Measurements from ENCODE around the gene CD19. TPM values are rescaled to one million over a fixed set of nuclear protein-coding genes. Genes with fewer than 3 reads are reported as not detected.
"Not testable (repeated sequence)": the region's sequence is repeated elsewhere in the genome, so short reads cannot be mapped to it uniquely, and the experiment has no call there.

CD19 gene
- total RNA-seq, 2 experiments from 2014 or later = not detected

- CTCF ChIA-PET = interaction anchor here (3.1 kb wide), 1 partner anchor 31 kb away, joined by 9 read pairs; no protein-coding TSS in a partner anchor
- DNase-seq = no peak
- Mint-ChIP-seq H3K4me3 (no peak overlapping the region), H3K9me3 (ENCODE audit: low read depth) (no peaks in the 10 kb centered on the region), H3K36me3 (peaks cover 11% of the 10 kb centered on the region), H3K4me1 (no peaks in the 10 kb centered on the region), H3K27me3 (no peaks in the 10 kb centered on the region), H3K27ac (no peak overlapping the region)
- no peak for ATAC-seq
Measured at GRCh38 chr16:28915181-28915580, 16.6 kb upstream of the CD19 start.

GRCh38 chr16:28917095-28917494, 14.7 kb upstream of the CD19 start:
- H3K27me3 Mint-ChIP-seq = no peaks in the 10 kb centered on the region
- no peak overlapping the region for H3K4me3 Mint-ChIP-seq
- peaks cover 15% of the 10 kb centered on the region for H3K36me3 Mint-ChIP-seq
- H3K27ac Mint-ChIP-seq = peak overlapping the region; percentile 18
- CTCF ChIA-PET = interaction anchor here (3.1 kb wide), 1 partner anchor 29 kb away, joined by 9 read pairs; no protein-coding TSS in a partner anchor
- H3K9me3 Mint-ChIP-seq (ENCODE audit: low read depth) = no peaks in the 10 kb centered on the region
- no peaks in the 10 kb centered on the region for H3K4me1 Mint-ChIP-seq
- ATAC-seq = no peak
- no peak for DNase-seq

GRCh38 chr16:28918698-28919097, 13.1 kb upstream of the CD19 start:
- Mint-ChIP-seq H3K4me1 (peaks cover 3% of the 10 kb centered on the region), H3K36me3 (peaks cover 13% of the 10 kb centered on the region), H3K27me3 (no peaks in the 10 kb centered on the region), H3K4me3 (no peak overlapping the region), H3K27ac (no peak overlapping the region), H3K9me3 (ENCODE audit: low read depth) (no peaks in the 10 kb centered on the region)
- CTCF ChIA-PET = interaction anchor here (0.8 to 1.8 kb wide), 2 partner anchors 17 to 27 kb away, joined by 3 to 7 read pairs; no protein-coding TSS in a partner anchor
- no peak for DNase-seq
- ATAC-seq = no peak

GRCh38 chr16:28923231-28923587, 8.6 kb upstream of the CD19 start:
- ATAC-seq (no peak), DNase-seq (no peak)
- CTCF ChIA-PET = interaction anchor here (1.1 kb wide), 2 partner anchors 15 to 76 kb away, joined by 3 read pairs; no protein-coding TSS in a partner anchor
- Mint-ChIP-seq H3K9me3 (ENCODE audit: low read depth) (no peaks in the 10 kb centered on the region), H3K4me1 (peaks cover 18% of the 10 kb centered on the region), H3K4me3 (peak overlapping the region; percentile 32), H3K27me3 (no peaks in the 10 kb centered on the region), H3K27ac (peak overlapping the region; percentile 8), H3K36me3 (peaks cover 4% of the 10 kb centered on the region)

- Mint-ChIP-seq H3K9me3 (ENCODE audit: low read depth) (no peaks in the 10 kb centered on the region), H3K4me3 (peak overlapping the region; percentile 89), H3K4me1 (peaks cover 18% of the 10 kb centered on the region), H3K36me3 (peaks cover 4% of the 10 kb centered on the region), H3K27me3 (no peaks in the 10 kb centered on the region), H3K27ac (peak overlapping the region; percentile 96)
- DNase-seq = no peak
- no peak for ATAC-seq
- CTCF ChIA-PET = interaction anchor here (1.1 to 1.7 kb wide), 3 partner anchors 14 to 77 kb away, joined by 3 to 11 read pairs (median 3); no protein-coding TSS in a partner anchor
Measured at GRCh38 chr16:28923652-28924398, 7.9 kb upstream of the CD19 start.

- no peak for DNase-seq
- Mint-ChIP-seq H3K9me3 (ENCODE audit: low read depth) (no peaks in the 10 kb centered on the region), H3K36me3 (peaks cover 4% of the 10 kb centered on the region), H3K27ac (peak overlapping the region; percentile 96), H3K27me3 (no peaks in the 10 kb centered on the region), H3K4me1 (peaks cover 18% of the 10 kb centered on the region), H3K4me3 (peak overlapping the region; percentile 89)
- ATAC-seq = no peak
- CTCF ChIA-PET = interaction anchor here (1.1 to 1.7 kb wide), 3 partner anchors 14 to 77 kb away, joined by 3 to 11 read pairs (median 3); no protein-coding TSS in a partner anchor
Measured at GRCh38 chr16:28924399-28924761, 7.4 kb upstream of the CD19 start.

GRCh38 chr16:28924762-28925385, 6.9 kb upstream of the CD19 start, which contains the start of gene RABEP2:
RABEP2 (minus strand) TSS chr16:28925238; CDS start chr16:28925163, 75 bp downstream.
- peak within 1 kb of the TSS; percentile 89 for H3K4me3 Mint-ChIP-seq
- peak; percentile 97 for DNase-seq
- CTCF ChIA-PET = interaction anchor here (1.7 kb wide), 1 partner anchor 21 kb away, joined by 11 read pairs; no protein-coding TSS in a partner anchor

GRCh38 chr16:28925386-28926228, 6.2 kb upstream of the CD19 start:
- Mint-ChIP-seq H3K9me3 (ENCODE audit: low read depth) (no peaks in the 10 kb centered on the region), H3K27me3 (no peaks in the 10 kb centered on the region), H3K27ac (peak overlapping the region; percentile 96), H3K36me3 (peaks cover 4% of the 10 kb centered on the region), H3K4me1 (peaks cover 20% of the 10 kb centered on the region), H3K4me3 (peak overlapping the region; percentile 89)
- ATAC-seq (peak; percentile 71), DNase-seq (peak; percentile 89)
- CTCF ChIA-PET = interaction anchor here (1.1 to 1.5 kb wide), 2 partner anchors 20 to 51 kb away, joined by 3 to 7 read pairs; no protein-coding TSS in a partner anchor

More at GRCh38 chr16:28924762-28925385, 6.9 kb upstream of the CD19 start, which contains the start of gene RABEP2:
- H3K27ac Mint-ChIP-seq = peak within 1 kb of the TSS; percentile 96
- H3K9me3 Mint-ChIP-seq (ENCODE audit: low read depth) = no peaks in the 10 kb centered on the region
- peaks cover 18% of the 10 kb centered on the region for H3K4me1 Mint-ChIP-seq
- ATAC-seq = peak; percentile 93
- H3K36me3 Mint-ChIP-seq = peaks cover 4% of the 10 kb centered on the region
- no peaks in the 10 kb centered on the region for H3K27me3 Mint-ChIP-seq

GRCh38 chr16:28926284-28926683, 5.5 kb upstream of the CD19 start:
- not testable (repeated sequence) for H3K9me3 Mint-ChIP-seq (ENCODE audit: low read depth); H3K27me3 Mint-ChIP-seq; H3K36me3 Mint-ChIP-seq; DNase-seq; ATAC-seq
- peak overlapping the region; percentile 96 for H3K27ac Mint-ChIP-seq
- H3K4me3 Mint-ChIP-seq = peak overlapping the region; percentile 89
- CTCF ChIA-PET = interaction anchor here (1.1 to 1.5 kb wide), 3 partner anchors 19 to 52 kb away, joined by 3 to 7 read pairs (median 3); no protein-coding TSS in a partner anchor
- peaks cover 27% of the 10 kb centered on the region for H3K4me1 Mint-ChIP-seq

- ATAC-seq (no peak), DNase-seq (no peak)
- Mint-ChIP-seq H3K4me1 (peaks cover 27% of the 10 kb centered on the region), H3K4me3 (no peak overlapping the region), H3K36me3 (no peaks in the 10 kb centered on the region), H3K27ac (no peak overlapping the region), H3K9me3 (ENCODE audit: low read depth) (no peaks in the 10 kb centered on the region), H3K27me3 (no peaks in the 10 kb centered on the region)
- CTCF ChIA-PET = interaction anchor here (1.4 to 2.4 kb wide), 2 partner anchors 17 to 20 kb away, joined by 3 to 13 read pairs; no protein-coding TSS in a partner anchor
Measured at GRCh38 chr16:28927815-28928214, 4.0 kb upstream of the CD19 start.

- no peak overlapping the region for H3K4me3 Mint-ChIP-seq
- H3K36me3 Mint-ChIP-seq = no peaks in the 10 kb centered on the region
- H3K9me3 Mint-ChIP-seq (ENCODE audit: low read depth) = no peaks in the 10 kb centered on the region
- ATAC-seq = no peak
- no peak for DNase-seq
- peaks cover 17% of the 10 kb centered on the region for H3K4me1 Mint-ChIP-seq
- no peaks in the 10 kb centered on the region for H3K27me3 Mint-ChIP-seq
- CTCF ChIA-PET = interaction anchor here (1.2 kb wide), 1 partner anchor 15 kb away, joined by 6 read pairs; no protein-coding TSS in a partner anchor
- no peak overlapping the region for H3K27ac Mint-ChIP-seq
Measured at GRCh38 chr16:28930203-28930602, 1.6 kb upstream of the CD19 start.

- peaks cover 16% of the 10 kb centered on the region for H3K4me1 Mint-ChIP-seq
- peak overlapping the region; percentile 4 for H3K27ac Mint-ChIP-seq
- ATAC-seq (no peak), DNase-seq (no peak)
- no peak overlapping the region for H3K4me3 Mint-ChIP-seq
- CTCF ChIA-PET = interaction anchor here (1.2 to 2.6 kb wide), 3 partner anchors 11 to 14 kb away, joined by 5 to 16 read pairs (median 6); no protein-coding TSS in a partner anchor
- H3K36me3 Mint-ChIP-seq = no peaks in the 10 kb centered on the region
- no peaks in the 10 kb centered on the region for H3K9me3 Mint-ChIP-seq (ENCODE audit: low read depth)
- no peaks in the 10 kb centered on the region for H3K27me3 Mint-ChIP-seq
Measured at GRCh38 chr16:28930652-28931051, 1.1 kb upstream of the CD19 start.
